Fibroblast of lung (primary cell): ENCODE results near the gene SLC24A3. TPM values are rescaled to one million over a fixed set of nuclear protein-coding genes. Genes with fewer than 3 reads are reported as not detected.

Experiments
- DNase-seq, 2 donors: peaks; one replicate each; pipeline versions ENCODE4 v3.0.0 to v3.0.0-alpha.2; 2010; ENCODE audit warnings: low read depth in 2 of 2
- H2AFZ ChIP-seq: 2 replicates; pipeline ENCODE4 v1.5.1; 2012; ENCODE audit warnings: low read length, control low read depth, inconsistent platforms
- H3K27ac ChIP-seq: 2 replicates; pipeline ENCODE4 v1.5.1; 2011; ENCODE audit warnings: low read length, control low read depth; ENCODE audit not compliant: insufficient read depth
- H3K27me3 ChIP-seq: 2 replicates; pipeline ENCODE4 v1.5.1; 2011; ENCODE audit warnings: mild to moderate bottlenecking, low read length; ENCODE audit not compliant: control insufficient read depth, insufficient read depth
- H3K36me3 ChIP-seq: 2 replicates; pipeline ENCODE4 v1.5.1; 2011; ENCODE audit warnings: low read length; ENCODE audit not compliant: control insufficient read depth, insufficient read depth
- H3K4me1 ChIP-seq: 2 replicates; pipeline ENCODE4 v1.5.1; 2011; ENCODE audit warnings: low read length; ENCODE audit not compliant: control insufficient read depth, insufficient read depth; ENCODE audit errors: extremely low read depth
- H3K4me2 ChIP-seq: 2 replicates; pipeline ENCODE4 v1.5.1; 2011; ENCODE audit warnings: low read length, control low read depth; ENCODE audit not compliant: insufficient read depth; ENCODE audit errors: extremely low read depth
- H3K4me3 ChIP-seq, 4 experiments: fragments of 200-600 bp in 1 of 4; sonication (generic) in 1 of 4; replicated peaks in 1 of 4; 2 replicates each; pipeline ENCODE4 v1.5.1; 2011 to 2016; ENCODE audit warnings: low read length in 4 of 4, low read depth in 3 of 4, mild to moderate bottlenecking in 3 of 4, control low read depth in 2 of 4, inconsistent platforms in 1 of 4, mixed read lengths in 1 of 4; ENCODE audit not compliant: insufficient read depth in 1 of 4; ENCODE audit errors: control extremely low read depth in 1 of 4
- H3K79me2 ChIP-seq: 2 replicates; pipeline ENCODE4 v1.5.1; 2012; ENCODE audit warnings: mild to moderate bottlenecking, low read length, inconsistent platforms; ENCODE audit not compliant: control insufficient read depth, insufficient read depth
- H3K9ac ChIP-seq: 2 replicates; pipeline ENCODE4 v1.5.1; 2011; ENCODE audit warnings: mild to moderate bottlenecking, low read length, control low read depth; ENCODE audit not compliant: insufficient read depth
- H3K9me3 ChIP-seq: 2 replicates; pipeline ENCODE4 v1.5.1; 2012; ENCODE audit warnings: low read depth, low read length; ENCODE audit not compliant: control insufficient read depth, insufficient read depth
- H4K20me1 ChIP-seq: 2 replicates; pipeline ENCODE4 v1.5.1; 2011; ENCODE audit warnings: low read length; ENCODE audit not compliant: control insufficient read depth, insufficient read depth; ENCODE audit errors: extremely low read depth
- CTCF ChIP-seq, 2 donors: IDR thresholded peaks in 1 of 2; conservative IDR thresholded peaks in 1 of 2; 1 replicate in 1 of 2; 2 replicates in 1 of 2; pipeline ENCODE4 v1.5.1; 2011 to 2012; ENCODE audit warnings: low read length in 2 of 2, control low read depth in 1 of 2, inconsistent platforms in 1 of 2, low read depth in 1 of 2, mild to moderate bottlenecking in 1 of 2
- EZH2 ChIP-seq: IDR thresholded peaks from 2 replicates; pipeline ENCODE4 v1.5.1; 2012; ENCODE audit warnings: low read length, control low read depth, mild to moderate bottlenecking; ENCODE audit errors: missing control alignments
- polyA plus RNA-seq, 2 donors: library from polyadenylated mRNA; depleted of rRNA in 1 of 2; stranded (reverse) in 1 of 2; unstranded in 1 of 2; fragments of >200 nt; gene quantifications; 2 replicates each; pipeline ENCODE4 v1.2.1, GENCODE V29; 2011 to 2012; ENCODE audit warnings: missing spikeins in 1 of 2
- total RNA-seq: library from RNA; depleted of rRNA; stranded (reverse); fragments of >200 nt; gene quantifications from 2 replicates; pipeline ENCODE4 v1.2.1, GENCODE V29; 2014

The SLC24A3 gene
- total and polyA plus RNA-seq, 2 donors (not counting 1 experiment from before 2014, with no cell fraction given): 0.03 to 1.8 TPM

GRCh38 chr20:19457611-19458010 is 245.2 kb downstream of the SLC24A3 start:
- Histone ChIP-seq H3K79me2 (no peaks in the 10 kb centered on the region), H3K9me3 (no peaks in the 10 kb centered on the region)
- no peak for DNase-seq

DNA sequence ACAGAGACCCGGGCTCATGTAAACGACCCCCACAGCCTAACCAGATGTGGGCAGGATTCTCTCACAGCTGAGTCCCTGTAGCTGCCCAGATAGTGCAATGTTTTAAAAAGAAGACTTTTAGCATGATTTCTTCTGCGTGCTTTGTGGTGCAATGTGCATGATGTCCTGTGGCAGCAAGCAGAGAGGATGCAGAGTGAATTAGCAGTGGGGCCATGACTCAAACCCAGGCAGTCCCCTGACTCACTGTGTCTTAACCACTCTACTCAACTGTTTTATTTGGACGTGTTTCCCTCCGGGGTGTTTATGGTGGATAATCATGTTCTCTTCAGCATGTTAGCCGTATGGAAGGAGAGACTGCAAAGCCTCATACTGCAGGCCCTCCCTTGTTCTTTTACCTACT is 247.9 kb downstream of the SLC24A3 start:
- no peak overlapping the region for H2AFZ ChIP-seq

More at GRCh38 chr20:19457611-19458010, 245.2 kb downstream of the SLC24A3 start:
- Histone ChIP-seq H4K20me1 (no peaks in the 10 kb centered on the region), H3K27me3 (no peaks in the 10 kb centered on the region), H3K4me3 (no peak overlapping the region), H3K4me2 (no peak overlapping the region), H3K36me3 (no peaks in the 10 kb centered on the region), H3K27ac (no peak overlapping the region), H3K4me1 (no peaks in the 10 kb centered on the region), H3K9ac (no peak overlapping the region), H2AFZ (no peak overlapping the region)
- TF ChIP-seq EZH2: no peak
- TF ChIP-seq CTCF (conservative IDR thresholded peaks at IDR 0.05 in 1 of 2, IDR thresholded peaks at IDR 0.05 in 1 of 2; ENCODE audit: low read depth in 1 of 2, low read length in 2 of 2): no peak

GRCh38 chr20:19462491-19462890 is 250.0 kb downstream of the SLC24A3 start:
- Histone ChIP-seq H3K27me3 (no peaks in the 10 kb centered on the region), H3K9ac (no peak overlapping the region), H3K4me3 (no peak overlapping the region), H3K9me3 (no peaks in the 10 kb centered on the region), H3K79me2 (no peaks in the 10 kb centered on the region), H3K4me1 (no peaks in the 10 kb centered on the region), H3K36me3 (no peaks in the 10 kb centered on the region), H2AFZ (no peak overlapping the region), H4K20me1 (no peaks in the 10 kb centered on the region), H3K27ac (no peak overlapping the region), H3K4me2 (no peak overlapping the region)
- TF ChIP-seq EZH2: no peak
- no peak for TF ChIP-seq CTCF (conservative IDR thresholded peaks at IDR 0.05 in 1 of 2, IDR thresholded peaks at IDR 0.05 in 1 of 2; ENCODE audit: low read depth in 1 of 2, low read length in 2 of 2)
- no peak for DNase-seq

More for the DNA sequence above, 247.9 kb downstream of the SLC24A3 start:
- no peak overlapping the region for H3K4me2 ChIP-seq
- no peaks in the 10 kb centered on the region for H3K9me3 ChIP-seq
- TF ChIP-seq EZH2: no peak
- TF ChIP-seq CTCF (conservative IDR thresholded peaks at IDR 0.05 in 1 of 2, IDR thresholded peaks at IDR 0.05 in 1 of 2; ENCODE audit: low read depth in 1 of 2, low read length in 2 of 2): no peak
- no peak overlapping the region for H3K27ac ChIP-seq
- no peaks in the 10 kb centered on the region for H4K20me1 ChIP-seq
- H3K27me3 ChIP-seq: no peaks in the 10 kb centered on the region
- no peaks in the 10 kb centered on the region for H3K36me3 ChIP-seq
- DNase-seq: peak; percentile 28 to 50
- no peak overlapping the region for H3K4me3 ChIP-seq
- no peaks in the 10 kb centered on the region for H3K79me2 ChIP-seq
- H3K4me1 ChIP-seq: no peaks in the 10 kb centered on the region
- H3K9ac ChIP-seq: no peak overlapping the region
